ENCODE data around the gene ZNF157. TPM values are rescaled to one million over a fixed set of nuclear protein-coding genes. Genes with fewer than 3 reads are reported as not detected.

The ZNF157 gene
- total and polyA plus RNA-seq, 2 experiments from 2014 or later: 0.68 to 1.5 TPM

GRCh38 chrX:47456080-47456479, 85.7 kb downstream of the ZNF157 start:
- Mint-ChIP-seq H3K27ac (no peak overlapping the region), H3K4me3 (no peak overlapping the region), H3K4me1 (peaks cover 2% of the 10 kb centered on the region; the same call in 2 of the 3 replicates), H3K36me3 (ENCODE audit: low read depth) (peaks cover 44% of the 10 kb centered on the region), H3K9me3 (peaks cover 2% of the 10 kb centered on the region; the same call in 1 of the 3 replicates), H3K27me3 (ENCODE audit: insufficient read depth, low read depth, poor library complexity) (no peaks in the 10 kb centered on the region)
- no peaks in the 10 kb centered on the region for H3K79me2 ChIP-seq (replicated peaks; ENCODE audit: insufficient read depth)
- H3K27ac ChIP-seq (ENCODE audit: low read depth): no peak overlapping the region
- H3K27me3 ChIP-seq (ENCODE audit: insufficient read depth): no peaks in the 10 kb centered on the region
- DNase-seq (ENCODE audit: low spot score): no peak
- ATAC-seq: peak; percentile 54; the same call in 2 of the 3 replicates
- no peak overlapping the region for H2AFZ ChIP-seq
- H3K36me3 ChIP-seq (ENCODE audit: insufficient read depth): no peaks in the 10 kb centered on the region
- H3K4me1 ChIP-seq (ENCODE audit: insufficient read depth): no peaks in the 10 kb centered on the region
- no peak for TF ChIP-seq ZNF331 (CRISPR knock-in tag; IDR thresholded peaks at IDR 0.05; ENCODE audit: low read depth)
- TF ChIP-seq POLR2AphosphoS5 (IDR thresholded peaks at IDR 0.05; ENCODE audit: low read depth): no peak
- TF ChIP-seq JUNB (IDR thresholded peaks at IDR 0.05; ENCODE audit: unreplicated experiment): no peak
- TF ChIP-seq STAT1 (IDR thresholded peaks at IDR 0.05; ENCODE audit: unreplicated experiment): no peak
- no peak for TF ChIP-seq ZNF114 (CRISPR knock-in tag; IDR thresholded peaks at IDR 0.05)
- TF ChIP-seq NANOG (IDR thresholded peaks at IDR 0.05; ENCODE audit: borderline replicate concordance): no peak
- no peak for TF ChIP-seq ZNF462 (CRISPR knock-in tag; IDR thresholded peaks at IDR 0.05)
- no peak for TF ChIP-seq EZH2 (IDR thresholded peaks at IDR 0.05; ENCODE audit: low read depth, unreplicated experiment)
- no peak for TF ChIP-seq CREB1 (CRISPR knock-in tag; IDR thresholded peaks at IDR 0.05; ENCODE audit: low read depth)
- no peak for TF ChIP-seq EZH2phosphoT487 (IDR thresholded peaks at IDR 0.05; ENCODE audit: unreplicated experiment)
- no peak for TF ChIP-seq CTCF (conservative IDR thresholded peaks at IDR 0.05; ENCODE audit: low read depth in 2 of 2)
- TF ChIP-seq REST (IDR thresholded peaks at IDR 0.05; ENCODE audit: unreplicated experiment): no peak
- TF ChIP-seq ETS1 (IDR thresholded peaks at IDR 0.05): no peak
- H3F3A ChIP-seq (replicated peaks; ENCODE audit: low read depth): no peaks in the 10 kb centered on the region
- no peaks in the 10 kb centered on the region for H3K9me2 ChIP-seq (ENCODE audit: insufficient read depth)
- no peaks in the 10 kb centered on the region for H4K20me1 ChIP-seq (replicated peaks; ENCODE audit: insufficient read depth)
- no peak overlapping the region for H3K4me3 ChIP-seq
- no peak overlapping the region for H3K4me2 ChIP-seq

Measured in GM23338 (cell line).